ENCODE data around the gene PLXDC1.
"Not testable (repeated sequence)": the region's sequence is repeated elsewhere in the genome, so short reads cannot be mapped to it uniquely, and the experiment has no call there.

Gene PLXDC1

DNA sequence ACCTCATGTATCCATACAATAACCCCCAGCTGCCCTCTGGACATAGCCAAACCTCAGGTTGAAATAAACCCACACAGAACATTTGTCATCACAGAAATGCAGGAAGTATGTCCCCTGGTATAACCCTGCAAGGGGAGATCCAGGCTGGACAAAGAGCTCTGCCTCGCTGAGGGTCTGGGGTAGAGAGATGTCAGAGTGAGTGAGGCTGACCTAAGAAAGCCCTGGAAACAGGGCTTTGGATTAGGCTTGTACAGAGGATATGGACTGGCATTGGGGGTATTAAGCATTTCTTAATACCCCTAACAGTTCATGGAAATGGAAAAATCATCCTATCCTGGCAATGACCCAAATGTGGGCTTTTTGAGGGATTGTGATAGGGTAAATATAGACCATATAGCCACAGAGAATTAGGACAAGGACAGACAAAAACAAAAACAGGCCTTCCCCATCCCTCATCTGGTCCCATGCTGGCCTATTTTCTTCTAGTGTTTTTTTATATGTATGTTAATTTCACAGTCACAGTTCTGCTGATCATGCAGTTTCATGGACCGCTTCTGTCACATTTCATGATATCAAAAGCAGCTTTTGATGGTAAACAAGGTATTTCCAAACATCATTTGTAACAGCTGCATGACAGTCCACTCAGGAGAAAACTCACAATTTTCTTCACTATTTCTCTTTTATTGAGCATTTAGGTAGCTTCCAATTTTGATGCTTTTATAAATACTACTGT, 26.1 kb downstream of the PLXDC1 start:
- no peak for DNase-seq (ENCODE audit: low read depth)

DNA sequence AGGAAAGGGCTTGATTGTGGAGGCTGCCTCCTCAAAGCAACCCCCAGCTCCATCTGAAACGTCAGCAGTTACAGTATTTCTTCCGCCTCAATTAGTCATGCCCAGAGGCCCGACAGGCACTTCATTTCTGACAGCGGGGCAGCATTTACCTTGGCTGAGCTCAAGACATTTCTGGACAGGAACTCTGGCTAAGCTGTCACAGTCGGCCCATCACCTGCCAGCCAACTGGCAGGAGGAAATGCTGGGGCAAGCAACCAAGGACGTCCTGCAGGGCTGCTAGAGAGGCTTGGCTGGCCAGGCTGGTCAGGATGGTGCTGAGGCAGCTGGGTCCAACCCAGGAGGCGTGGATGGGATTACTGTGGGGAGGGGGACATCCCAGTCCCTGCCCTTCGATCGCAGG, 27.8 kb downstream of the PLXDC1 start:
- DNase-seq (ENCODE audit: low read depth) = no peak

DNA sequence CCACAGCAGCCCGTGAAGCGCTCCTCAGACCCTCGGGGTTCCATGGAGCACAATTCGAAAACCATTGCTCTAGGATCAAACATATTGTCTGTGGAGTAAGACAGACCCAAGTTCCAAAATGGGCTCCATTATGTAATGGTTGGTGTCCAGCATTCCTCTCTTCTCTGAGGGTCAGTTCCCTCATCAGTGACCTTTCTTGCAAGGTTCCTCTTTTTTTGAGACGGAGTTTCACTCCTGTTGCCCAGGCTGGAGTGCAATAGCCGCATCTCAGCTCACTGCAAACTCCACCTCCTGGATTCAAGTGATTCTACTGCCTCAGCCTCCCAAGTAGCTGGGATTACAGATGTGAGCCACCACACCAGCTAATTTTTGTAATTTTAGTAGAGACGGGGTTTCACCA, 28.4 kb downstream of the PLXDC1 start:
- no peak for DNase-seq (ENCODE audit: low read depth)

DNA sequence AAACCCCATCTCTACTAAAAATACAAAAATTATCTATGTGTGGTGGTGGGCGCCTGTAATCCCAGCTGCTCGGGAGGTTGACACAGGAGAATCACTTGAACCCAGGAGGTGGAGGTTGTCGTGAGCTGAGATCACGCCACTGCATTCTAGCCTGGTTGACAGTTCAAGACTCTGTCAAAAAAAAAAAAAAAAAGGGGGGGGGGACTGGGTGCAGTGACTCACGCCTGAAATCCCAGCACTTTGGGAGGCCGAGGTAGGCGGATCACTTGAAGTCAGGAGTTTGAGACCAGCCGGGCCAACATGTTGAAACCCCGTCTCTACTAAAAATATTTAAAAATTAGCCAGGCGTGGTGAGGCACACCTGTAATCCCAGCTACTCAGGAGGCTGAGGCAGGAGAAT, 29.5 kb downstream of the PLXDC1 start:
- DNase-seq (ENCODE audit: low read depth) = not testable (repeated sequence)

DNA sequence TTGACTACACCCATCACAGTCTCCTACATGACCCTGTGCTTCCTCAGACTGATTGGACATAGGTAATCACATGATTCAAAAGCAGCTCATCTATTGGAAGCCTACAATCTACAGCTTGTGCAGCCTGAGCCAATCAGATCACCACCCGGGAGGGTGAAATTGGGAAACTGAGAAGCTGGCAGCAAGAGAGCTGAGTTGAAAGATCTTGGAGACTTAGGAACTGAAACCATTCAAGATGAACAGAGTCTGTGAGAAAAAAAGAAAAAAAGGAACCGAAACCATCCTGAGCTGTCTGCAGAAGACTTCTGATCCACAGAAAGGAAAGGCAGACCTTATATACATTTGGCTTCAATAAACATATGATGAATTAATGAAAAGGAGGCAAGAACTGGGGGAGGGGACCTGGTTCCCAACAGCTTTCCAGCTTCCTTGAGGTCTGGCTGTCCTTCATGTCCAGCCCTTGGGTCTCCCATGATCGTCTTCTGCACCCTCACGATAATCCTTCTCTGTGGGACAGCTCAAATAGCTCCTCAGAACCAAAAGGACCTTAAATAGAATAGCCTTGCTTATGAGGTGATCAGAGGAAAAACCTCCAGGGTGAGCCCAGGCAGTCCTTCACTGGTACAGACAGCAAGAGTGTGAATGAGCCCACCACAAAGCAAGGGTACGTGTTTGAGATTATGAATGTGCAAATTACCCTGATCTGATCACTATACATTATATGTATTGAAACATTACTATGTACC, 32.6 kb downstream of the PLXDC1 start:
- no peak for DNase-seq (ENCODE audit: low read depth)

DNA sequence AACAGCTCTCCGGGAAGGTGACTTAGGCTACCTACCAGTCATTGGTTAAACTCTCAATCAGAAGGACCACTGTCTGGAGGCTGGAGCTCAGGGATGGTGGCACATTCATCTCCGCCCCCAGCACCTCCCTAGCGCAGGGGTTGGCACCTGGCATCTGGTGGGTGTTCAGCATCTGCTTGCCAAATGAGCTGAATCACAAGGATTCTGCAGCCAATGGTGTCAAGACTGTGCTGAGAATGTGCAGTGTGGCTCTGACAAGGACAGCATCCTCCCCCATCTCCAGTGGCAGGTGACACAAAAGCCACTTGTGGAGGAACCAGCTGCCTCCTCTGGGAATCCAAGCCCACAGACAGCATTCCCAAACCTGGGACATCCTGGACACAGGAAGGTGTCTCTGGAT, 35.2 kb downstream of the PLXDC1 start:
- no peak for DNase-seq (ENCODE audit: low read depth)

DNA sequence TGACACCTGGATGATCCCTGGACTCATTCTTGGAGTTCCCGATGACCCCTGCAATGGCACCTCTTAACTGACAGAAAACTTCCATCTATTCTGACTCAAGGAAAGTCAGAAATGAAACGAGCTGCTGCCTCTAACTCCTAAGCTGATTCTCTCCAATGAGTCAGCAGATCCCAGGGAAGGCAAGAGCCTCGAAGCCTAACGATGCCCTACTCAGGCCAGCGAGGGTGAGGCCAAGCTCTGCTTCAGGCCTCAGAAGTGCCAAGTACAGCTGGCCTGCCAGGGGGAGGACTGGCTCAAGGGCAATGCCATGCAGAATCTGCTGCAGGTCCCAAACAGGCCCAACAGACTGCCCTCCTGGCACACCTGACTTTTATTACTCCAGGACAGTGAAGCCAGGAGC, 36.3 kb downstream of the PLXDC1 start:
- DNase-seq (ENCODE audit: low read depth) = no peak

DNA sequence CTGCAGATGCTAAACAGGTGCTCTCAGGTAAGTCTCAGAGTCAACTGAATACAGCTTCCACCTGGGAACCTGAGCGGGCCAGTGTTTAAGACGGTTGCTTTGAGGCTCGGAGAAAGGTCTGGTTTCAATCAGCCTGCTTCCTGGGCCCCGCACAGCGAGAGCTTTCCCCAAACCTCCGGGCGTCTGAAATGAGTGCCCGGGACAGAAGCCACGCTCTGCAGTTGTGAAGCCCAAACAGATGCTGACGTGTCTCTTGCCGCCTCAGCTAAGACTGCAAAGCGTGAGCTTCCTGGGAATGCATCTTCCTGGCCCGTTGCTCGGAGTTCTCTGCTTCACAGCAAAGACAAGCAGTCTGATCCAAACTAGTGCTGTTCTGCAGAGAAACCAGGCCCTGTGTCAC, 36.7 kb downstream of the PLXDC1 start:
- DNase-seq (ENCODE audit: low read depth) = no peak

DNA sequence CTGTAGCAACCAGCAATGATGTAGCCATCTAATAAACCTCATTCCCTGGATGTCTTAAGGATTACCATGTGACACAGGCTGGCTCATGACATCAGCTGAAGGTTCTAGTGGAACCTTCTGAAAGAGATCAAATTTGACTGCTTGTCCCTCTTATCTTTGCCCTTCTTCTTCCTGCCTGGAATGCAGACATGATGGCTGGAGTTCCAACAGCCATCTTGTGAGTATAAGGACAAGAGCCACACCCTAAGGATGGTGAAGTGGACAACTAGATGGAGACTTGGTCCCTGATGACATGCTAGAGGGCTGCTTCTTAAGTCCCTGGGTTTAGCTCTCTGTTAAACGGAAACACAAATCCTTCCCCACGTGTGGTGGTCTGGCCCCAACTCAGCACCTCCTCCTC, 37.6 kb downstream of the PLXDC1 start:
- DNase-seq (ENCODE audit: low read depth) = no peak

DNA sequence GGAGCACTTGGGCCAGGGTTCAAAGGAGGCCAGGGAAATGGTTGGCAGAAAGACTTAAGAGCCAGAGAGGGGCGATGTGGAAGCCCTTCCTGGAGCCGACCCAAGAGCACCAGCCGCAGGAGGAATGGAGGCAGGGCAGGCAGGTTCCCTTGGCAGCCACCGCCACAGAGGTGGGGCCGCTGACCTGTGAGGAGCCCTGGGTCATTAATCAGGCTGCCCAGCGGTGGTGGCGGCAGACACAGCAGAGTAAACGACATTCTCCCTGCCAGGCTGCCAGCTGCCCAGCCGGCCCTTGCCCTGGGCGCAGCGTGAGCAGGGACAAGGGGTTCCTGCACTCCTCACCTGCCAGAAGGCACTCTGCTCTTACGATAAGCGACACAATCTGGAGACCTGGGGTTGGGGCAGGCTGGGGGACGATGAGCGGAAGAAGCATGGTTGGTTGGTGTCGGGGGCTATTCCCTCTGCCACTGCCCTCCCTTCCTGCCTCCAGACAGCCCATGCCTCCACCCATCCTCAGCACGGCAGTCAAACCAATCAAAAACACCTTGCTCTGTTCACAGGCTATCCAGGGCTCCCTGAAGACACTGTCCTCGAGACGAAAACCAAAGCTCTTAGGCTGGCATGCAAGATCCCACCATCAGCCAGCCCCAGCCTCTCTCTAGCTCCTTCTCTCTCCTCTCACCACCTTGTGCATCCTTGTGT, 40.9 kb downstream of the PLXDC1 start:
- no peak for DNase-seq (ENCODE audit: low read depth)

DNA sequence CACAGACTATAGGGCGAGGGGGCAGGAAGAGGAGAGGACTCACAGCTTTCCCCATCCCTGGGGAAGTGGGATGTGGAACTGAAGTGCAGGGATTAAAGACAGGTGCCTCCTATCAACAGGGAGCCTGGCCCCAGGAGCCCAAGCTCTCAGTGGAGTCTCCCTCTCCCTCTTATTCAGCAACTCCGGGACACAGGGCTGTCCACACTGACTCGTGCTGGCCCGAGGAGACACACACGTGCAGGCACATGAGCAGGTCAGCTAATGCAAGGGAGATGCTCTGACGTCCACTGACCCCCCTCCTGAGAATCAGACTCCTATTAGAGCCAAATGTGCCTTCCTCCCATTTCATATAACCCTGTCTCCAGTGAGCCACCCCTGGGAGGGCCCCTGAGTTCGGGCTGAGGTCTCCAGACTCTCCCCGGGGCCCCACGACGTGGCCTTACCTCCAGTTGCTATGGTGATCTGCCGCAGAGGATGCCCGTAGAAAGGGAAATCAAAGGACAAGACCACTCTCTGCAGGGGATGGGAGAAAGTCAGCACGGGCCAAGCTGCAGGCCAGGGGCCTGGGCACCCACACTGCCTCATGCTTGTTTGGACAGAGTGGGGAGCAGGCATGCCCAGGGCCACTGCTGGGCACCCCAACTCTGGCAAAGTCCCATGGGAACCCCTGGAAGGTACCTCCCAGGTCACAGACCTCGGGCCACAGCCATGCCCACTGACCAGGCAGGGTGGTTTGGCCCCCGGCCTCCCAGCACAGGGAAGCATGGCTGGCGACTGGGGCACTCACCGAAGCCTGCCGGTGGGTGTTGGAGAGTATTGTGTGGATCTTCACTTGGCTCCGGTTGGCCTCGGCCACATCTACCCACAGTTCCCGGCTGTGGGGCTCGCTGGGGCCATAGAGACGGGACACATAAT, 42.7 kb downstream of the PLXDC1 start:
- no peak for DNase-seq (ENCODE audit: low read depth)

DNA sequence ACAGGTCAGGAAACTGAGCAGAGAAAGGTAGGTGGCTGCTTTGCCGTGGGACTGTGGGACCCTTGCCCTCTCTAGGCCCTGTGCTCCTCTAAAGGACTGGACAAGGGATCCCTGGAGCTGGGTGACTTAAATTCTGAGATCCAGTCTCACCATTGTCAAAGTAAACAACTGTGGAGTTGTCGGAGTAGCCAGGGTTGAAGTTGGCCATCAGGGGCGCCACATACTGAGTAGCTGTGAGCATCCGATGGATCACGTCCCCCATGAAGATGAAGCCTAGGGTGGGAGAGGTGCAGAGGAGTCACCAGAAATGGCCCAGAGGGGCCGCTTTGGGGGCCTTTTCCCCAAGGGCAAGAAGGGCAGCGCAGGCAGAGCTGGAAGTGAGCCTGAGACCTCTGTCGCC, 43.5 kb downstream of the PLXDC1 start:
- DNase-seq (ENCODE audit: low read depth) = no peak

DNA sequence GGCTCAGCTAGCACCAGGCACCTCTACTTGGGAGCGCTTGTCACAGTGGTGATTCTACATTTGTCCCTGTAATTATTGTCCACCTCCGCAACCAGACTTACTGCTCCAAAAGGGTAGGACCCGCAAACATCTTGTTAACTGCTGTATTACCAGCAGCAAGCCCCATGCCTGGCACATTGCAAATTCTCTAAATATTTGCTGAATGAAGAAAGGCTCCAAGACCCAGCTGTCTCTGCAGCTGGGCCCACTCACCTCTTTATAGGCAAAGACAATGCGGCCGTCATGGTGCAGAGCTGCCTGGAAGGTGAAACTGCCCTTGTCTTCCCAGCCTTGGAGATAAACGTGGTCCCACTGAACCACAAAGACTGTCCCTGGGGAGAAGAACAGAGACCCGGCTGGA, 44.3 kb downstream of the PLXDC1 start:
- DNase-seq (ENCODE audit: low read depth) = no peak

DNA sequence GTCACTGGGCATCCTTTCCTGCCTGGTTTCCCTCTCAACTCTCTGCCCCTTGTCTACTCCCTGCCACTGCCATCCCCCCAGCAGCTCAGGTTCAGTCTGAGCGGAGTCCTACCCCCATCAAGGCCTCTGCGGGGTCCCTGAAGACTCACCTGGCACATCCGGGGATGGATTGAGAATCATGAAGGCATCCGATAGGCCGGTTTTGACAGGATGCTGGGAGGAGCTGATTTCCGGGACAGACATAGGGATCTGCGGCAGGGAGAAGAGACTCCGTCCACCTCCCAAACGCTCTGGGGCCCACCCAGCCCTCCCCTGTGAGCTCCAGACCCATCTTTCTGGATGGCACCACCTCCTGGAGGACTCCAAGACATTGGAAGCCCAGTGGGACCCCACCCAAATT, 45.7 kb downstream of the PLXDC1 start:
- DNase-seq (ENCODE audit: low read depth) = no peak

DNA sequence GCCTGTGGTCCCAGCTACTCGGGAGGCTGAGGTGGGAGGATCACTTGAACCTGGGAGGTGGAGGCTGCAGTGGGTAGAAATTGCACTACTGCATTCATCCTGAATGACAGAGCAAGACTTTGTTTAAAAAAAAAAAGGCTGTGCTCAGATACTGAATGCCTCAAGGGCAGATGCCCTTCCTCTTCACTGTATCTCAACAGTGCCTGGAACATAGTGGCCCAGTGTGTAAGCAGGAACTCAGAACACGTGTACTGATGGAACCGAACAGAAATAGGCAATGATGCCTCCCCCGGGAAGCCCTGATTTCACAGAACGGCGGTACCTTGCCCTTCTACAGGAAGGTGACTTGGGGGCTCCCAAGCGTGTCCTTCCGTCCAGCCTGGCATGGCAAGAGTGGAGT, 46.8 kb downstream of the PLXDC1 start:
- DNase-seq (ENCODE audit: low read depth) = no peak

DNA sequence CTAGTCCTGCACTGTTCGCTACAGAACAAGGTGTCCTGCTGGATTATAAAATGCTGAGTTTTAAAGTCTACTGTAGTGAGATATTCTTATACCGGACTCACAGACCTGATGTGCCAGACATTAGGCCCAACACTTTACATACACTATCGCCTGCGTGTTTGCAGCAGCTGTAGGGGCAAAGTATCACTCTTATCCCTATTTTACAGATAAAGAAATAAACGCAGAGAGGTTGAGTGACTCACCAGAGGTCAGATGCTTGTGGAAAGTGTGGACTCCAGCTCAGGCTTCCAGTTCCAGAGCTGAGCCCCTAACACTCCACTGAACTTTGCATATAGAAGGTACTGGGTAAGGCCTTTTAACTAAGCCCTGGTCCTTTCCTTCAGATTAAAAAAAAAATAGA, 47.4 kb downstream of the PLXDC1 start:
- no peak for DNase-seq (ENCODE audit: low read depth)

DNA sequence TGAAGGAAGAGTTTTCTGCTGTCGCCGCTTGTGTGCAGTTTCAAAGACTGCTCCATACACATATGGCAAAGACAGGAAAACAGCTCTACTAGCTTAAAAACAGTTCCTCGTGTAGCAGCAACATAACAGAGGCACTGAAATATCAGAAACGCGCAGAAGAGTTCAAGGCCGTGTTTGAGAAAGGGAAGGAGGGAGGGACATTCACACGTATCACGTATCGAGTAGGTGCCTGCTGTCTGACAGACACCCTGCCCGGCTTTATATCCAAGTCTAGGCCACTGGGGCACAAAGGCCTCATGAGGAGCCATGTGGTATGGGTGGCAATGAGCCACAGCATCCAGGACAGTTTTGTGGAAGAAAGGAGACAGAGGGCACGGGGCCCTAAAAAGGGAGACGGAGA, 50.3 kb downstream of the PLXDC1 start:
- no peak for DNase-seq (ENCODE audit: low read depth)

DNA sequence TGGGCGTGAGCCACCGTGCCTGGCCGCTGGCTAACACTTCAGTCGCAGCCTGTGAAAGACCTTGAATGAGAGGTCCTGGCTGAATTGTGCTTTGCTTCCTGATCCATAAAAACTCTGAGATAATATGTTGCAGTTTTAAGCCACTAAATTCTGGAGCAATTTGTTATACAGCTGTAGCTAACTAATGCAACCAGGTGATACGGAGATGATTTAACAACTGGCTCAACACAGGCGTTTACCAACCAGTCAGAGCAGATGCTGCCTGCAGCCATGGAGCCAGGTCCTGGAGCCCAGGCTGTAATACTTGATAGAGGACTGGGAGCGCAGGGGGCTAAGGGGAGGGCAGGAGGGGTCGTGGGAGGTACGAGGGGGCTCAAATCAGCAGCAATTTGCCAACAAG, 50.9 kb downstream of the PLXDC1 start:
- no peak for DNase-seq (ENCODE audit: low read depth)

DNA sequence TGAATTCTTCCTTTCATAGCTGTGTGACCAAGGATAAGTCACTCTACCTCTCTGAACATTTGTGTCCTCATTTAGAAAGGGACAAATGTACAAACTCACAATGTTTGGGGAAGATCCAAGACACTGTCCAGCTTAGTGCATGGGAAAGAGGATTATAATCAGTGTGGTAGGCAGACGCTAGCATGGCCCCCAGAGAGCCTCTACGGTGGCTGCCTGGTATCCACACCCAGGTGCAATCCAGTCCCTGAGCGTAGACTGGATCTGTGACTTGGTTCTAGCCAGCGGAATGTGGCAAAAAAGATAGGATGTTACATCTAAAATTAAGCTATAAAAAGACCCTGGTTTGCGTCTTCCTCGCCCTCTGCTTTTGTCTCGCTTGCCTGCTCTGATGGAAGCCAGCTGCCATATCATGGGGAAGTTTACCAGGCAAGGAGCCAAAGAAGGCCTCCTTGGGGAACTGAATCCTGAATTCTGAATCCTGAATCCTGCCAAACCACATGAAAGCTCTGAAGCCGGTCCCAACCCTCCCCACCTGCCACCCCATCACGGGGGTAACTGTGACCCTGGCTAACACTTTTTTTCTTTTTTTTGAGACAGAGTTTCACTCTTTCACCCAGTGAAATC, 51.7 kb downstream of the PLXDC1 start:
- DNase-seq (ENCODE audit: low read depth) = no peak

DNA sequence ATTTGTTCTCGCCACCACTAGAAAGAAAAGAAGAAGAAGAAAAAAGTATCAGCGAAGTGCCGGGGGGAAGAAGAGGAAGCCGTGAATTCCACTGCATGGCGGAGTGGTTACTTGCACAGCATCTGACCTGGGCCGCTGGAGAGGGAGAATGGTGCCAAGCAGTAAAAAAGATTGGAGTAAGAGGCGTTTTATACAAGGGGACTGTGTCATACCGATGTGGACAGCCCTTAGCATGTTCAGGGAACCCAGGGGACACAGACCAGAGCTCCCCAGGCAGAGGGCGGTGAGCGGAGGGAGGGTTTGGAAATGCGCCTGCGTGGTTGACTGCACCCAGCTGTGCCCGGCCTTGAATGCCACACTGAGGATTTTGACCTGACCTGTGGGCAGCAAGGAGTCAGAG, 52.8 kb downstream of the PLXDC1 start:
- no peak for DNase-seq (ENCODE audit: low read depth)

DNA sequence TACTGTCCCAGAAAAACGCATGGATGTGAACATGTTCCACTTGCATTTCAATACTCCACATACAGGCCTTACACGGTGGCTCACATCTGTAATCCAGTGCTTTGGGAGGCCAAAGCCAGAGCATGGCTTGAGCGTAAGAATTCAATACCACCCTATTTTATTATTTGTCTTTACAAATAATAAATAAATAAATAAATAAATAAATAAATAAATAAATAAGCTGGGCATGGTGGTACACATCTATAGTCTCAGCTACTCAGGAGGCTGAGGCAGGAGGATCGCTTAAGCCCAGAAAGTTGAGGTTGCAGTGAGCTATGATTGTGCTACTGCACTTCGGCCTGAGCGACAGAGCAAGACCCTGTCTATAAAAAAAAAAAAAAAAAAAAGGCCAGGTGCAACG, 53.9 kb downstream of the PLXDC1 start:
- no peak for DNase-seq (ENCODE audit: low read depth)

DNA sequence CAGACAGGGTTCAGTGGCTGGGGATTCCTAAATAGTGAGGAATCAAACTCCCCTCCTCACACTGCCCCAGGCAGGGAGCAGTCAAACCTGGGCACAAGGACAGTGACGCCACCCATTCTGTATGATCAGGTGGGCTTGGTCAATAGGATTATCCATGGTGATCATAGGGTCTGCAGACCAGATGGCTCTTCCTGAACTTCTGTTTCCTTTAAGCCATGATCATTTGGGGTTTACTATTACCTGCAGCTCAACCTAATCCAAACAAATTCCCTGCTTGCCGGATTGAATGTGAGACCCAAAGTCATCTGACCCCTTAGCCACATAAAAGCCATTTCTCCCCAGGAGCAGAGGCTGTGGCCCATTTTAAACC, 54.3 kb downstream of the PLXDC1 start:
- no peak for DNase-seq (ENCODE audit: low read depth)
